Brain microvascular endothelial cell (primary cell): Measurements from ENCODE around the gene TYRO3.

Experiments
- DNase-seq: peaks from one replicate; pipeline ENCODE4 v3.0.0-alpha.2; 2020
- H3K27ac ChIP-seq: fragments of 250-450 bp; sonication (Bioruptor Pico); 2 replicates; pipeline ENCODE4 v1.5.1; 2020; ENCODE audit warnings: mild to moderate bottlenecking, moderate library complexity
- H3K27me3 ChIP-seq: fragments of 250-450 bp; sonication (Bioruptor Pico); replicated peaks from 2 replicates; pipeline ENCODE4 v1.5.1; 2020; ENCODE audit warnings: mild to moderate bottlenecking
- H3K36me3 ChIP-seq: fragments of 250-450 bp; sonication (Bioruptor Pico); replicated peaks from 2 replicates; pipeline ENCODE4 v1.5.1; 2020; ENCODE audit warnings: mild to moderate bottlenecking
- H3K4me3 ChIP-seq: 2 replicates; pipeline ENCODE4 v1.5.1; 2011; ENCODE audit warnings: low read depth, mild to moderate bottlenecking, control low read depth, low read length, moderate library complexity
- CTCF ChIP-seq: IDR thresholded peaks from 2 replicates; pipeline ENCODE4 v1.5.1; 2011; ENCODE audit warnings: low read depth, mild to moderate bottlenecking, moderate library complexity, low read length, control low read depth, inconsistent platforms; ENCODE audit errors: missing control alignments
- in situ Hi-C: cut with HindIII; loops from 2 replicates; pipeline ENCODE4 v1.10.0; 2017; ENCODE audit warnings: low sequenced_read_pairs, low pct_ligation_motif_present

Gene TYRO3

GRCh38 chr15:41574158-41574557, 15.1 kb downstream of the TYRO3 start:
- in situ Hi-C loops, result no loop called here
- no peak overlapping the region for H3K4me3 ChIP-seq
- no peaks in the 10 kb centered on the region for H3K36me3 ChIP-seq
- TF ChIP-seq CTCF, result no peak
- no peak for DNase-seq
- no peak overlapping the region for H3K27ac ChIP-seq
- no peaks in the 10 kb centered on the region for H3K27me3 ChIP-seq

- Histone ChIP-seq H3K4me3 (no peak overlapping the region), H3K36me3 (no peaks in the 10 kb centered on the region), H3K27me3 (no peaks in the 10 kb centered on the region), H3K27ac (no peak overlapping the region)
- no peak for DNase-seq
- no peak for TF ChIP-seq CTCF
- in situ Hi-C loops, result no loop called here
Observed at GRCh38 chr15:41575282-41575681, 16.3 kb downstream of the TYRO3 start.

DNA sequence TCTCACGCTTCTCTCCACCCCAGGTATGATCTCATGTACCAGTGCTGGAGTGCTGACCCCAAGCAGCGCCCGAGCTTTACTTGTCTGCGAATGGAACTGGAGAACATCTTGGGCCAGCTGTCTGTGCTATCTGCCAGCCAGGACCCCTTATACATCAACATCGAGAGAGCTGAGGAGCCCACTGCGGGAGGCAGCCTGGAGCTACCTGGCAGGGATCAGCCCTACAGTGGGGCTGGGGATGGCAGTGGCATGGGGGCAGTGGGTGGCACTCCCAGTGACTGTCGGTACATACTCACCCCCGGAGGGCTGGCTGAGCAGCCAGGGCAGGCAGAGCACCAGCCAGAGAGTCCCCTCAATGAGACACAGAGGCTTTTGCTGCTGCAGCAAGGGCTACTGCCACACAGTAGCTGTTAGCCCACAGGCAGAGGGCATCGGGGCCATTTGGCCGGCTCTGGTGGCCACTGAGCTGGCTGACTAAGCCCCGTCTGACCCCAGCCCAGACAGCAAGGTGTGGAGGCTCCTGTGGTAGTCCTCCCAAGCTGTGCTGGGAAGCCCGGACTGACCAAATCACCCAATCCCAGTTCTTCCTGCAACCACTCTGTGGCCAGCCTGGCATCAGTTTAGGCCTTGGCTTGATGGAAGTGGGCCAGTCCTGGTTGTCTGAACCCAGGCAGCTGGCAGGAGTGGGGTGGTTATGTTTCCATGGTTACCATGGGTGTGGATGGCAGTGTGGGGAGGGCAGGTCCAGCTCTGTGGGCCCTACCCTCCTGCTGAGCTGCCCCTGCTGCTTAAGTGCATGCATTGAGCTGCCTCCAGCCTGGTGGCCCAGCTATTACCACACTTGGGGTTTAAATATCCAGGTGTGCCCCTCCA, 19.1 kb downstream of the TYRO3 start:
- in situ Hi-C loops, result no loop called here
- H3K27ac ChIP-seq, result no peak overlapping the region
- DNase-seq, result no peak
- H3K36me3 ChIP-seq, result no peaks in the 10 kb centered on the region
- H3K27me3 ChIP-seq, result no peaks in the 10 kb centered on the region
- no peak for TF ChIP-seq CTCF
- no peak overlapping the region for H3K4me3 ChIP-seq

DNA sequence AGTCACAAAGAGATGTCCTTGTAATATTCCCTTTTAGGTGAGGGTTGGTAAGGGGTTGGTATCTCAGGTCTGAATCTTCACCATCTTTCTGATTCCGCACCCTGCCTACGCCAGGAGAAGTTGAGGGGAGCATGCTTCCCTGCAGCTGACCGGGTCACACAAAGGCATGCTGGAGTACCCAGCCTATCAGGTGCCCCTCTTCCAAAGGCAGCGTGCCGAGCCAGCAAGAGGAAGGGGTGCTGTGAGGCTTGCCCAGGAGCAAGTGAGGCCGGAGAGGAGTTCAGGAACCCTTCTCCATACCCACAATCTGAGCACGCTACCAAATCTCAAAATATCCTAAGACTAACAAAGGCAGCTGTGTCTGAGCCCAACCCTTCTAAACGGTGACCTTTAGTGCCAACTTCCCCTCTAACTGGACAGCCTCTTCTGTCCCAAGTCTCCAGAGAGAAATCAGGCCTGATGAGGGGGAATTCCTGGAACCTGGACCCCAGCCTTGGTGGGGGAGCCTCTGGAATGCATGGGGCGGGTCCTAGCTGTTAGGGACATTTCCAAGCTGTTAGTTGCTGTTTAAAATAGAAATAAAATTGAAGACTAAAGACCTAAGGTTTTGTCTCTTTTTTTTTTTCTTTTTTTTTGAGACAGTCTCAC, 19.8 kb downstream of the TYRO3 start:
- TF ChIP-seq CTCF, result no peak
- H3K36me3 ChIP-seq, result no peaks in the 10 kb centered on the region
- H3K27me3 ChIP-seq, result no peaks in the 10 kb centered on the region
- no peak for DNase-seq
- in situ Hi-C loops, result no loop called here
- no peak overlapping the region for H3K4me3 ChIP-seq
- no peak overlapping the region for H3K27ac ChIP-seq

DNA sequence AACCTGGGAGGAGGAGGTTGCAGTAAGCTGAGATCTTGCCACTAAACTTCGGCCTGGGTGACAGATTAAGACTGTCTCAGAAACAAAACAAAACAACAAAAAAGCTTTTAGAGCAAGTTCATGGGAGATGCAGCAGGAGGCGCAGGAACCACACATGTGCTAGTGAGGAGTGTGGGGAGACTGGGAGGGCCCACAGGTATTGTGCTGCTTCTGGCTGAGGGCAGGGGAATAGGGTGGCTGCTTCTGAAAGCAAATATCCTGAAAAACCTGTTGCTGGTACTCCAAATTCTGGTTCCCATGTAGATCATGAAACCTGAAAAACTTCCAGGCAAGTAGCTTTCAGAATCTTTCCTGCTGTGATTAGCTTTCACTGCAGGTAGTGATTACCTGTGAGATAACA, 22.1 kb downstream of the TYRO3 start:
- Histone ChIP-seq H3K27me3 (no peaks in the 10 kb centered on the region), H3K4me3 (no peak overlapping the region), H3K36me3 (no peaks in the 10 kb centered on the region), H3K27ac (no peak overlapping the region)
- DNase-seq, result no peak
- in situ Hi-C loops, result no loop called here
- TF ChIP-seq CTCF, result peak; percentile 35
